ENCODE results near the gene SUMF1.

The SUMF1 gene

GRCh38 chr3:4411236-4411635, 55.8 kb downstream of the SUMF1 start:
- DNase-seq, result no peak

GRCh38 chr3:4410606-4411005, 56.5 kb downstream of the SUMF1 start:
- DNase-seq, result no peak

- DNase-seq, result no peak
These were observed 57.0 kb downstream of the SUMF1 start for GRCh38 chr3:4409971-4410573.

- no peak for DNase-seq
These were observed 57.7 kb downstream of the SUMF1 start for GRCh38 chr3:4409415-4409814.

- DNase-seq, result no peak
These were observed 58.1 kb downstream of the SUMF1 start for GRCh38 chr3:4408958-4409357.

GRCh38 chr3:4407941-4408340, 59.1 kb downstream of the SUMF1 start:
- no peak for DNase-seq

GRCh38 chr3:4406746-4407568, 60.1 kb downstream of the SUMF1 start:
- no peak for DNase-seq

GRCh38 chr3:4404881-4405280, 62.2 kb downstream of the SUMF1 start:
- DNase-seq, result no peak

GRCh38 chr3:4401441-4401840, 65.6 kb downstream of the SUMF1 start:
- DNase-seq, result no peak

GRCh38 chr3:4399476-4399875, 67.6 kb downstream of the SUMF1 start:
- DNase-seq, result no peak

GRCh38 chr3:4398941-4399245, 68.2 kb downstream of the SUMF1 start:
- DNase-seq, result no peak

- DNase-seq, result no peak
These were observed 68.7 kb downstream of the SUMF1 start for GRCh38 chr3:4398120-4398940.

GRCh38 chr3:4397466-4397865, 69.6 kb downstream of the SUMF1 start:
- no peak for DNase-seq

- DNase-seq, result no peak
These were observed 70.5 kb downstream of the SUMF1 start for GRCh38 chr3:4396542-4396941.

- no peak for DNase-seq
These were observed 71.1 kb downstream of the SUMF1 start for GRCh38 chr3:4396006-4396405.

GRCh38 chr3:4395448-4395847, 71.6 kb downstream of the SUMF1 start:
- no peak for DNase-seq

GRCh38 chr3:4394567-4394966, 72.5 kb downstream of the SUMF1 start:
- DNase-seq, result no peak

GRCh38 chr3:4394048-4394447, 73.0 kb downstream of the SUMF1 start:
- no peak for DNase-seq

- DNase-seq, result no peak
These were observed 74.1 kb downstream of the SUMF1 start for GRCh38 chr3:4392992-4393391.

- no peak for DNase-seq
These were observed 79.6 kb downstream of the SUMF1 start for GRCh38 chr3:4387210-4388204.

- no peak for DNase-seq
These were observed 81.9 kb downstream of the SUMF1 start for GRCh38 chr3:4385201-4385600.

- DNase-seq, result no peak
These were observed 87.1 kb downstream of the SUMF1 start for GRCh38 chr3:4380013-4380412.

GRCh38 chr3:4376499-4376898, 90.6 kb downstream of the SUMF1 start:
- DNase-seq, result no peak
